IMR-90 (cell line): ENCODE data around the gene SCAMP1. TPM values are rescaled to one million over a fixed set of nuclear protein-coding genes. Genes with fewer than 3 reads are reported as not detected.

ENCODE experiments used
- ATAC-seq: fragments of 200-7000 bp; cut with Tn5 transposase; 2 replicates; pipeline ENCODE4 v1.9.1; 2020; ENCODE audit warnings: low read depth, mild to moderate bottlenecking, moderate library complexity
- BruUV-seq: library from RNA; stranded (reverse); fragments of 400-500 nt; replicated peaks from 2 replicates; lab custom pipeline; 2021; lab: Mats Ljungman, UMichigan
- CTCF ChIA-PET: fragments of 300-600 bp; formaldehyde crosslinking; extraction: SDS; loops from one replicate; lab custom pipeline; 2021; ENCODE audit warnings: antibody characterized with exemption; lab: Yijun Ruan, JAX
- POLR2A ChIA-PET: fragments of 300-600 bp; sonication (Branson Sonifier 250); formaldehyde crosslinking; loops from one replicate; lab custom pipeline; 2022; ENCODE audit warnings: antibody characterized with exemption; ENCODE audit not compliant: unreplicated experiment; lab: Charles Lee
- DNase-seq: peaks from one replicate; pipeline ENCODE4 v3.0.0; 2013
- H2AFZ ChIP-seq: replicated peaks from 2 replicates; pipeline ENCODE3; 2013; ENCODE audit warnings: low read length, mild to moderate bottlenecking; ENCODE audit not compliant: poor library complexity
- H2AK5ac ChIP-seq: 2 replicates; pipeline ENCODE4 v1.6.1; 2013; ENCODE audit warnings: low read depth, low read length, inconsistent platforms
- H2AK9ac ChIP-seq: replicated peaks from 2 replicates; pipeline ENCODE3; 2013; ENCODE audit warnings: mild to moderate bottlenecking, low read depth, low read length, moderate library complexity; ENCODE audit not compliant: poor library complexity
- H2BK120ac ChIP-seq: 2 replicates; pipeline ENCODE4 v1.6.1; 2013; ENCODE audit warnings: low read depth, low read length, inconsistent platforms
- H2BK15ac ChIP-seq: 3 replicates; pipeline ENCODE4 v1.6.1; 2013; ENCODE audit warnings: low read depth, low read length, inconsistent platforms
- H2BK20ac ChIP-seq: 2 replicates; pipeline ENCODE4 v1.6.1; 2013; ENCODE audit warnings: low read depth, mild to moderate bottlenecking, inconsistent platforms, low read length, moderate library complexity
- H2BK5ac ChIP-seq: 2 replicates; pipeline ENCODE4 v1.6.1; 2013; ENCODE audit warnings: mild to moderate bottlenecking, low read depth, low read length, inconsistent platforms; ENCODE audit not compliant: poor library complexity, severe bottlenecking
- H3K14ac ChIP-seq: replicated peaks from 2 replicates; pipeline ENCODE4 v1.6.1; 2013; ENCODE audit warnings: low read depth, low read length, inconsistent platforms
- H3K18ac ChIP-seq: 2 replicates; pipeline ENCODE4 v1.6.1; 2013; ENCODE audit warnings: low read depth, low read length, control low read depth
- H3K23ac ChIP-seq: 2 replicates; pipeline ENCODE4 v1.6.1; 2013; ENCODE audit warnings: low read depth, low read length, inconsistent platforms
- H3K27ac ChIP-seq: 2 replicates; pipeline ENCODE4 v1.5.1; 2013; ENCODE audit warnings: mild to moderate bottlenecking, control low read depth, low read length; ENCODE audit not compliant: insufficient read depth
- H3K27me3 ChIP-seq: 2 replicates; pipeline ENCODE4 v1.6.1; 2013; ENCODE audit warnings: low read length; ENCODE audit not compliant: control insufficient read depth, insufficient read depth
- H3K36me3 ChIP-seq: 2 replicates; pipeline ENCODE4 v1.6.1; 2013; ENCODE audit warnings: low read length, mixed read lengths; ENCODE audit not compliant: control insufficient read depth, insufficient read depth
- H3K4ac ChIP-seq: 2 replicates; pipeline ENCODE4 v1.6.1; 2013; ENCODE audit warnings: low read depth, low read length, inconsistent platforms
- H3K4me1 ChIP-seq: 2 replicates; pipeline ENCODE4 v1.6.1; 2013; ENCODE audit warnings: low read length, mixed read lengths; ENCODE audit not compliant: control insufficient read depth, insufficient read depth
- H3K4me2 ChIP-seq: 2 replicates; pipeline ENCODE4 v1.6.1; 2013; ENCODE audit warnings: low read depth, mild to moderate bottlenecking, control low read depth, low read length, moderate library complexity
- H3K4me3 ChIP-seq: 2 replicates; pipeline ENCODE4 v1.5.1; 2013; ENCODE audit warnings: low read depth, mild to moderate bottlenecking, control low read depth, low read length, moderate library complexity; ENCODE audit not compliant: insufficient read depth
- H3K56ac ChIP-seq: 2 replicates; pipeline ENCODE4 v1.6.1; 2013; ENCODE audit warnings: low read length, inconsistent platforms; ENCODE audit not compliant: insufficient read depth; ENCODE audit errors: extremely low read depth
- H3K79me1 ChIP-seq, 2 experiments: 2 replicates each; pipeline ENCODE4 v1.6.1; 2013; ENCODE audit warnings: low read length in 2 of 2, inconsistent platforms in 1 of 2, low read depth in 1 of 2
- H3K9ac ChIP-seq: 2 replicates; pipeline ENCODE4 v1.6.1; 2013; ENCODE audit warnings: low read depth, low read length, control low read depth
- H3K9me1 ChIP-seq: 2 replicates; pipeline ENCODE4 v1.6.1; 2013; ENCODE audit warnings: low read length, inconsistent platforms; ENCODE audit not compliant: insufficient read depth
- H3K9me3 ChIP-seq: 2 replicates; pipeline ENCODE4 v1.6.1; 2013; ENCODE audit warnings: low read length; ENCODE audit not compliant: control insufficient read depth, insufficient read depth
- H4K20me1 ChIP-seq: 2 replicates; pipeline ENCODE4 v1.6.1; 2013; ENCODE audit warnings: low read length, inconsistent platforms; ENCODE audit not compliant: insufficient read depth
- H4K5ac ChIP-seq: 2 replicates; pipeline ENCODE4 v1.6.1; 2013; ENCODE audit warnings: mild to moderate bottlenecking, low read depth, low read length, control low read depth
- H4K8ac ChIP-seq, 2 experiments: 2 replicates each; pipeline ENCODE4 v1.6.1; 2013; ENCODE audit warnings: low read depth in 2 of 2, low read length in 2 of 2, control low read depth in 1 of 2, inconsistent platforms in 1 of 2
- H4K91ac ChIP-seq: 2 replicates; pipeline ENCODE4 v1.6.1; 2013; ENCODE audit warnings: low read depth, low read length, inconsistent platforms; ENCODE audit not compliant: insufficient read depth
- MXI1 ChIP-seq: IDR thresholded peaks from 2 replicates; pipeline ENCODE4 v1.6.1; 2012; ENCODE audit warnings: low read depth, mild to moderate bottlenecking, low read length, moderate library complexity, borderline replicate concordance
- POLR2A ChIP-seq: IDR thresholded peaks from 2 replicates; pipeline ENCODE4 v1.6.1; 2012; ENCODE audit warnings: mild to moderate bottlenecking, low read depth, low read length
- WGBS, 2 experiments: methylation state at CpG; one replicate each; pipeline versions ENCODE4 v1.1.5 to v1.1.7; 2013; ENCODE audit warnings: missing lambda C conversion rate in 2 of 2; ENCODE audit not compliant: insufficient read length in 1 of 2; ENCODE audit errors: extremely low coverage in 2 of 2; 5-methylcytosine and 5-hydroxymethylcytosine counted together
- dilution Hi-C: fragments of 300-500 bp; cut with HindIII; formaldehyde crosslinking; loops from one replicate; pipeline ENCODE4 v1.14.3; 2018; ENCODE audit warnings: low sequenced_read_pairs; ENCODE audit not compliant: unreplicated experiment
- in situ Hi-C: fragments of 300-500 bp; cut with MboI; formaldehyde crosslinking; loops from 3 replicates; pipeline ENCODE4 v1.14.3; 2019; ENCODE audit warnings: low sequenced_read_pairs, inconsistent platforms, mixed read lengths
- intact Hi-C: fragments of 100-400 bp; cut with micrococcal nuclease; formaldehyde crosslinking; loops from 2 replicates; pipeline ENCODE4 v1.10.0; 2022
- polyA plus RNA-seq, 3 experiments: library from polyadenylated mRNA; depleted of rRNA; stranded (reverse); fragments of >200 nt; gene quantifications; 2 replicates each; pipeline ENCODE4 v1.2.3, GENCODE V29; 2012; ENCODE audit warnings: low replicate concordance in 1 of 3
- total RNA-seq: library from RNA; depleted of rRNA; stranded (reverse); fragments of >200 nt; gene quantifications from 2 replicates; pipeline ENCODE4 v1.2.3, GENCODE V29; 2012
- TF ChIP-seq, protein P1 (sequence below): fragments of 150-350 bp; IDR thresholded peaks from 2 replicates; pipeline ENCODE4 v1.6.1; 2017; ENCODE audit warnings: mild to moderate bottlenecking, antibody characterized with exemption, low read length, low read depth

SCAMP1 gene
- total and polyA plus RNA-seq, 2 of the 4 experiments (the other 2 are of a cell fraction) = 13.5 to 114 TPM

DNA sequence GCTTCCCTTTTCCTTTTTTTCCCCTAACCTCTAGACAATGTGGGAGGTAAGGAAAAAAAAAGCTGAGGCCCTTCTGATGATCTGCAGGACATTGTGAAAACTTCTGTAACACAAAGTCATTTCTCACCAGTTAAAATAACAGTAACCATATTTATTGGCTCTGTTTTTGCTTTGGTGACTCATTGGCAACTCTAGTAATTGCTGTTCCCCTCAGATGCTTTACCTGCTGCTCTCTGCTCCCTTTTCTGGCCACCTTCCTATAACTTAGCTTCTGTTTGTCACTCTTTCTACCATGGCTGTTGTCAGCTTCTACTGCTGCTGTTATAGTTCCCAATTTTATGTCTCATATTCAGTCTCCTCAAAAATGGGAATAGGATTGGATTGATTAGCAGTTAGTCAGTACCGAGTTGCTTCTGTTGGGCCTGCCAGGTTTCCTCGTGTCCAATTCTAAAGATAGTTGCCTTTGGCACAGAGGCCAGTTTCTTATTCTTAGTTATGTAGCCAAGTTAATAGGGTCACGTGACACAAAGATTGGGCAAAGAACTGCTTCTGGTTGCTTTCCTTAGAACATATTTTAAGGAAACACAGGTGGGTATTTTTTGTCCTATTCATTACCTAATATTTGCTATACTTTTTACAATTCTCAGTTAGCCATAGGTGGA lies 16.8 kb downstream of the SCAMP1 start:
- peaks cover 11 to 20% of the 10 kb centered on the region in 2 experiments for H3K79me1 ChIP-seq
- ATAC-seq (no peak), DNase-seq (peak; percentile 35)
- no peak overlapping the region for H3K27ac ChIP-seq
- H3K4me2 ChIP-seq = no peak overlapping the region
- H2BK120ac ChIP-seq = no peak overlapping the region
- no peaks in the 10 kb centered on the region for H3K9me3 ChIP-seq
- in situ Hi-C loops (no loop called here), intact Hi-C loops (no loop called here), dilution Hi-C loops (no loop called here)
- no peak overlapping the region for H2AK9ac ChIP-seq
- no peak overlapping the region for H2BK15ac ChIP-seq
- peaks cover 8% of the 10 kb centered on the region for H3K4me1 ChIP-seq
- H3K18ac ChIP-seq = no peak overlapping the region
- ChIA-PET CTCF (interaction anchor here (0.6 to 1.0 kb wide), 2 partner anchors 9 to 1141 kb away, joined by 3 read pairs; no protein-coding TSS in a partner anchor), POLR2A (no interaction called here)
- H3K14ac ChIP-seq = no peak overlapping the region
- no peak overlapping the region for H2BK20ac ChIP-seq
- H3K36me3 ChIP-seq = no peaks in the 10 kb centered on the region
- H3K9ac ChIP-seq = no peak overlapping the region
- no peaks in the 10 kb centered on the region for H3K9me1 ChIP-seq
- no peak overlapping the region for H3K23ac ChIP-seq
- H2AFZ ChIP-seq = no peak overlapping the region
- H3K4ac ChIP-seq = no peak overlapping the region
- no peak overlapping the region for H4K91ac ChIP-seq
- WGBS, 2 experiments = no CpG with 5 or more reads among the region's 3 CpGs
- H3K56ac ChIP-seq = no peak overlapping the region
- no peak overlapping the region for H2BK5ac ChIP-seq
- no peak overlapping the region for H4K5ac ChIP-seq
- no TSS peak for BruUV-seq
- no peak overlapping the region for H4K8ac ChIP-seq
- TF ChIP-seq POLR2A (no peak), MXI1 (no peak)
- TF ChIP-seq, protein P1, sequence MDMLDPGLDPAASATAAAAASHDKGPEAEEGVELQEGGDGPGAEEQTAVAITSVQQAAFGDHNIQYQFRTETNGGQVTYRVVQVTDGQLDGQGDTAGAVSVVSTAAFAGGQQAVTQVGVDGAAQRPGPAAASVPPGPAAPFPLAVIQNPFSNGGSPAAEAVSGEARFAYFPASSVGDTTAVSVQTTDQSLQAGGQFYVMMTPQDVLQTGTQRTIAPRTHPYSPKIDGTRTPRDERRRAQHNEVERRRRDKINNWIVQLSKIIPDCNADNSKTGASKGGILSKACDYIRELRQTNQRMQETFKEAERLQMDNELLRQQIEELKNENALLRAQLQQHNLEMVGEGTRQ = no peak
- no peak overlapping the region for H3K4me3 ChIP-seq
- H3K27me3 ChIP-seq = no peaks in the 10 kb centered on the region
- no peak overlapping the region for H2AK5ac ChIP-seq
- H4K20me1 ChIP-seq = peaks cover 10% of the 10 kb centered on the region; the same call in 1 of the 2 replicates
